ENCODE results near the gene CD163. TPM values are rescaled to one million over a fixed set of nuclear protein-coding genes. Genes with fewer than 3 reads are reported as not detected.

CD163 gene
- total RNA-seq, result 1,000 to 10,000 TPM in 1 of 4 donors, 100 to 1,000 TPM in 3; 259 to 1,297 (median 643) TPM

DNA sequence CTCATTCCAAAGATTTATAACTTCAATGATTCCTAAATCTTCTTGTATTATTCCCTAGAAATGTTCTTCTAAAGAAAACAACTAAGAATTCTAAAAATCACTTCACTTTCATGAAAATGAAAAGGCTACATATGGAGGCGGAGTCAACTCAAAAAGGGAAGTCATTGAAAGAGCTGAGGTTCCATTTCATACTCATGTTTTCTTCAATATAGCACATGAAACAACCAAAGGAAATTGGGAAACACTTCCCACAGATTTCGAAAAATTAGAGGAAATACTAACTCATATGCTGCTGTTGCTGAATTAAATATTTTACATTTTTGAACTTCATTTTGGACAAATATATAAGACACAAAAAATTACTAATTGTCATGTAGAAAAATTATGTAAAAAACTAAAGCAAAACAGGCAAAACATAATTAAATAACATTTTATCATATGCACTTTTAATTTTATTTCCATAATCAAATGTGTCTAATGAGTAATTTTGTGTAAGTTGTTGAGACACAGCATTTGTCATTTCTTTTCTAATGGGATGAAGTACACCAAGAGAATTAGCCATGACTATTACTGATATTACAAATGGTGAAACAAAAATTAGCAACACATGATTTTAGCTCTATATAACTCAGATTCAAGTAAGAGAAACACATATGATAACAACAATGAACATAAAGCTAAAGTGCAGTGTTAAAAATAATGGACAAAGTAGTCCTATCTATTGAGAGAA, at the start of gene CD163:
Gene CD163 (minus strand): TSS at position 92 of the 730 bp plus-strand sequence. CDS start 87 bp downstream, at position 5.
- TF ChIP-seq, protein P1, sequence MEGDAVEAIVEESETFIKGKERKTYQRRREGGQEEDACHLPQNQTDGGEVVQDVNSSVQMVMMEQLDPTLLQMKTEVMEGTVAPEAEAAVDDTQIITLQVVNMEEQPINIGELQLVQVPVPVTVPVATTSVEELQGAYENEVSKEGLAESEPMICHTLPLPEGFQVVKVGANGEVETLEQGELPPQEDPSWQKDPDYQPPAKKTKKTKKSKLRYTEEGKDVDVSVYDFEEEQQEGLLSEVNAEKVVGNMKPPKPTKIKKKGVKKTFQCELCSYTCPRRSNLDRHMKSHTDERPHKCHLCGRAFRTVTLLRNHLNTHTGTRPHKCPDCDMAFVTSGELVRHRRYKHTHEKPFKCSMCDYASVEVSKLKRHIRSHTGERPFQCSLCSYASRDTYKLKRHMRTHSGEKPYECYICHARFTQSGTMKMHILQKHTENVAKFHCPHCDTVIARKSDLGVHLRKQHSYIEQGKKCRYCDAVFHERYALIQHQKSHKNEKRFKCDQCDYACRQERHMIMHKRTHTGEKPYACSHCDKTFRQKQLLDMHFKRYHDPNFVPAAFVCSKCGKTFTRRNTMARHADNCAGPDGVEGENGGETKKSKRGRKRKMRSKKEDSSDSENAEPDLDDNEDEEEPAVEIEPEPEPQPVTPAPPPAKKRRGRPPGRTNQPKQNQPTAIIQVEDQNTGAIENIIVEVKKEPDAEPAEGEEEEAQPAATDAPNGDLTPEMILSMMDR (IDR thresholded peaks at IDR 0.05; ENCODE audit: low read depth), result no peak

- TF ChIP-seq, protein P1 (IDR thresholded peaks at IDR 0.05; ENCODE audit: low read depth), result no peak
Measured at GRCh38 chr12:7542813-7543212, 39.2 kb upstream of the CD163 start.

GRCh38 chr12:7542046-7542445, 38.5 kb upstream of the CD163 start:
- TF ChIP-seq, protein P1 (IDR thresholded peaks at IDR 0.05; ENCODE audit: low read depth), result no peak

GRCh38 chr12:7514416-7514815, 10.8 kb upstream of the CD163 start:
- TF ChIP-seq, protein P1 (IDR thresholded peaks at IDR 0.05; ENCODE audit: low read depth), result no peak

DNA sequence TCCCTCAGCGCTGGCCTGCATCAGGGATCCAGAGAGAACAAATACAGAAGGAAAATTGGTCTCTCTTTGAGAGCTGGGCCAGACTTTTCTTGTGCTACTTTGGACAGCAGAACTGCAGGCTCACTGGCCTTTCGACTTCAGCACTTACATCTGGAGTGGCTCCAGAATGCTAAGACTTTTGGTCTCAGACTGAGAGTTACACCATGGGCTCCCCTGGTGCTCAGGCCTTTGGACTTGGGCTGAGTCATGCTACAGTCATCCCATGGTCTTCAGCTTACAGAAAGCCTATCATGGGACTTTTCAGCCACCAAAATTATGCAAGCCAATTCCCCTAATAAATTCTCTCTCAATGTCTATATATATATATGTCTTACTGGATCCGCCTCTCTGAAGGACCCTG, 9.0 kb upstream of the CD163 start:
- TF ChIP-seq, protein P1 (IDR thresholded peaks at IDR 0.05; ENCODE audit: low read depth), result no peak

DNA sequence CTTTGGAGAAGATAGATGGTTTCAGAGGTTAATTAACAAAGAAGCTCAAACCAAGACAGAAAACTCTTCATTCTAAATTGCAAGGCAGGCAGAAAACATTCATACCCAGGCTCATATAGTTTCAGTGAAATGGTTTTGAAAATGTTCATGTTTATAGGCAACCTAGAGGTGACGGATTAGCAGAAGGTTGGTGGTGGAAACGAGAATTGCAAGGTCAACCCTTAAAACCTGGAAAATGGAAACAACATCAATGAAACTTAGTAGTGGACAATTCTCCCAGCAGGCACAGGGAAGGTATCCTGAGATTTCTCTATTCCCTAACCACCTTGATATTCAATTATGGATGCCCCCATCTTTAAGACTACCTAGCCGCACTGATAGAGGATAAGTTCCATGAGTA, 965 bp downstream of the CD163 start:
- TF ChIP-seq, protein P1 (IDR thresholded peaks at IDR 0.05; ENCODE audit: low read depth), result no peak

DNA sequence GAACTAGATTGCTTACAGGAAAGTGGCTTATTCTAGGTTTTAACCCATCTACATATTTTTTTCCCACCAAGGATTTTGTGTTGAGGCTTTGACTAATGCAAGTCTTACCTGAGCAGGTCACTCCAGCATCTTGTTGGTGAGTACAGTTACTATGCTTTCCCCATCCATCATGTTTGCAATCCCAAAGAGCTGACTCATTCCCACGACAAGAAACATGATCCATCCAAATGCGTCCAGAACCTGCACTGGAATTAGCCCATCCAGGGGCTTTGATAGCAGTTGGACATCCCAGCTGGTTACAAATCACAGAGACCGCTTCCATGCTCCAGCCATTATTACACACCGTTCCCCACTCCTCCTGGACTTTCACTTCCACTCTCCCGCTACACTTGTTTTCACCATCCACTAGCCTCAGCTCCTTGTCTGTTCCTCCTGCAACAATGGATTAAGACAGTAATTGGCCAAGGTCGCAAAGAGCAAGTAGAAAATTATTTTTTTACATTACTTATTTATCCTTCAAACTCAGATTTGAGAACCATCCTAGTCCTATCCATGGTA, 2.5 kb downstream of the CD163 start:
- TF ChIP-seq, protein P1 (IDR thresholded peaks at IDR 0.05; ENCODE audit: low read depth), result no peak

Data from subcutaneous adipose tissue (tissue), 4 donors.